ENCODE results near the gene SCAI.
"Not testable (repeated sequence)": the region's sequence is repeated elsewhere in the genome, so short reads cannot be mapped to it uniquely, and the experiment has no call there.

Gene SCAI

GRCh38 chr9:125143377-125144090 is at the start of gene SCAI:
TSS of gene SCAI (minus strand) at chr9:125143528. CDS start at chr9:125143437, 91 bp downstream.
- Mint-ChIP-seq H3K27ac (peak within 1 kb of the TSS; percentile 73), H3K9me3 (no peaks in the 10 kb centered on the region), H3K27me3 (no peaks in the 10 kb centered on the region), H3K36me3 (peaks cover 8% of the 10 kb centered on the region), H3K4me3 (peak within 1 kb of the TSS; percentile 97), H3K4me1 (peaks cover 33% of the 10 kb centered on the region)
- peak; percentile 100 for ATAC-seq

- no peak for ATAC-seq
Measured at GRCh38 chr9:125190361-125190801, 47.1 kb upstream of the SCAI start.

GRCh38 chr9:125189361-125190289 is 46.3 kb upstream of the SCAI start, which contains the start of gene PPP6C:
TSS of gene PPP6C (minus strand) at chr9:125189803. CDS start at chr9:125189718, 85 bp downstream.
- H3K27me3 Mint-ChIP-seq = no peaks in the 10 kb centered on the region
- H3K27ac Mint-ChIP-seq = peak within 1 kb of the TSS; percentile 93
- H3K9me3 Mint-ChIP-seq = no peaks in the 10 kb centered on the region
- no peaks in the 10 kb centered on the region for H3K36me3 Mint-ChIP-seq
- peak within 1 kb of the TSS; percentile 97 for H3K4me3 Mint-ChIP-seq
- ATAC-seq = peak; percentile 99
- H3K4me1 Mint-ChIP-seq = peaks cover 30% of the 10 kb centered on the region

More at GRCh38 chr9:125190361-125190801, 47.1 kb upstream of the SCAI start:
- Mint-ChIP-seq H3K4me3 (peak overlapping the region; percentile 97), H3K4me1 (peaks cover 33% of the 10 kb centered on the region), H3K36me3 (no peaks in the 10 kb centered on the region), H3K27me3 (no peaks in the 10 kb centered on the region), H3K9me3 (no peaks in the 10 kb centered on the region), H3K27ac (peak overlapping the region; percentile 93)

- peak overlapping the region; percentile 97 for H3K4me3 Mint-ChIP-seq
- no peaks in the 10 kb centered on the region for H3K27me3 Mint-ChIP-seq
- H3K36me3 Mint-ChIP-seq = peaks cover 5% of the 10 kb centered on the region
- peaks cover 32% of the 10 kb centered on the region for H3K4me1 Mint-ChIP-seq
- H3K9me3 Mint-ChIP-seq = no peaks in the 10 kb centered on the region
- peak; percentile 50 for ATAC-seq
- H3K27ac Mint-ChIP-seq = peak overlapping the region; percentile 93
Measured at GRCh38 chr9:125189011-125189360, 45.7 kb upstream of the SCAI start.

- H3K36me3 Mint-ChIP-seq = peaks cover 34% of the 10 kb centered on the region
- no peak for ATAC-seq
- H3K27me3 Mint-ChIP-seq = no peaks in the 10 kb centered on the region
- no peaks in the 10 kb centered on the region for H3K9me3 Mint-ChIP-seq
- no peak overlapping the region for H3K4me3 Mint-ChIP-seq
- no peak overlapping the region for H3K27ac Mint-ChIP-seq
- H3K4me1 Mint-ChIP-seq = peaks cover 68% of the 10 kb centered on the region
Measured at GRCh38 chr9:125183561-125183960, 40.2 kb upstream of the SCAI start.

- Mint-ChIP-seq H3K9me3 (no peaks in the 10 kb centered on the region), H3K4me3 (no peak overlapping the region), H3K36me3 (peaks cover 34% of the 10 kb centered on the region), H3K4me1 (peaks cover 66% of the 10 kb centered on the region), H3K27me3 (no peaks in the 10 kb centered on the region), H3K27ac (no peak overlapping the region)
- no peak for ATAC-seq
Measured at GRCh38 chr9:125183054-125183453, 39.7 kb upstream of the SCAI start.

GRCh38 chr9:125181756-125182155 is 38.4 kb upstream of the SCAI start:
- ATAC-seq, H3K9me3 Mint-ChIP-seq, H3K27me3 Mint-ChIP-seq, H3K4me3 Mint-ChIP-seq: not testable (repeated sequence)
- H3K27ac Mint-ChIP-seq = peak overlapping the region; percentile 8
- H3K36me3 Mint-ChIP-seq = peaks cover 35% of the 10 kb centered on the region
- peaks cover 62% of the 10 kb centered on the region for H3K4me1 Mint-ChIP-seq

- no peak for ATAC-seq
- Mint-ChIP-seq H3K27ac (no peak overlapping the region), H3K4me1 (peaks cover 70% of the 10 kb centered on the region), H3K27me3 (no peaks in the 10 kb centered on the region), H3K9me3 (no peaks in the 10 kb centered on the region), H3K36me3 (peaks cover 39% of the 10 kb centered on the region), H3K4me3 (no peak overlapping the region)
Measured at GRCh38 chr9:125180876-125181275, 37.5 kb upstream of the SCAI start.

- not testable (repeated sequence) for ATAC-seq, H3K9me3 Mint-ChIP-seq, H3K27ac Mint-ChIP-seq, H3K4me3 Mint-ChIP-seq, H3K27me3 Mint-ChIP-seq
- Mint-ChIP-seq H3K36me3 (peaks cover 39% of the 10 kb centered on the region), H3K4me1 (peaks cover 64% of the 10 kb centered on the region)
Measured at GRCh38 chr9:125179776-125180175, 36.4 kb upstream of the SCAI start.

GRCh38 chr9:125177888-125178287 is 34.6 kb upstream of the SCAI start:
- Mint-ChIP-seq H3K4me1 (peaks cover 62% of the 10 kb centered on the region), H3K36me3 (peaks cover 31% of the 10 kb centered on the region), H3K9me3 (no peaks in the 10 kb centered on the region), H3K4me3 (no peak overlapping the region), H3K27ac (no peak overlapping the region), H3K27me3 (no peaks in the 10 kb centered on the region)
- ATAC-seq = no peak

GRCh38 chr9:125176636-125177035 is 33.3 kb upstream of the SCAI start:
- Mint-ChIP-seq H3K4me3 (no peak overlapping the region), H3K9me3 (no peaks in the 10 kb centered on the region), H3K4me1 (peaks cover 62% of the 10 kb centered on the region), H3K36me3 (peaks cover 22% of the 10 kb centered on the region), H3K27me3 (no peaks in the 10 kb centered on the region), H3K27ac (no peak overlapping the region)
- no peak for ATAC-seq

- no peak overlapping the region for H3K4me3 Mint-ChIP-seq
- no peaks in the 10 kb centered on the region for H3K27me3 Mint-ChIP-seq
- ATAC-seq = no peak
- H3K4me1 Mint-ChIP-seq = peaks cover 37% of the 10 kb centered on the region
- H3K9me3 Mint-ChIP-seq = no peaks in the 10 kb centered on the region
- H3K27ac Mint-ChIP-seq = no peak overlapping the region
- H3K36me3 Mint-ChIP-seq = peaks cover 33% of the 10 kb centered on the region
Measured at GRCh38 chr9:125172031-125172755, 28.9 kb upstream of the SCAI start.

- Mint-ChIP-seq H3K4me1 (peaks cover 23% of the 10 kb centered on the region), H3K9me3 (no peaks in the 10 kb centered on the region), H3K36me3 (peaks cover 28% of the 10 kb centered on the region), H3K27ac (no peak overlapping the region), H3K27me3 (no peaks in the 10 kb centered on the region), H3K4me3 (no peak overlapping the region)
- ATAC-seq = no peak
Measured at GRCh38 chr9:125169895-125170294, 26.6 kb upstream of the SCAI start.

GRCh38 chr9:125166762-125167161 is 23.4 kb upstream of the SCAI start:
- Mint-ChIP-seq H3K27ac (no peak overlapping the region), H3K36me3 (peaks cover 25% of the 10 kb centered on the region), H3K27me3 (no peaks in the 10 kb centered on the region), H3K4me3 (no peak overlapping the region), H3K4me1 (no peaks in the 10 kb centered on the region), H3K9me3 (no peaks in the 10 kb centered on the region)
- ATAC-seq = no peak

- H3K27ac Mint-ChIP-seq, H3K27me3 Mint-ChIP-seq, H3K9me3 Mint-ChIP-seq, H3K4me1 Mint-ChIP-seq, ATAC-seq, H3K4me3 Mint-ChIP-seq: not testable (repeated sequence)
- peaks cover 20% of the 10 kb centered on the region for H3K36me3 Mint-ChIP-seq
Measured at GRCh38 chr9:125162891-125163290, 19.6 kb upstream of the SCAI start.
